PC-9 (cell line): ENCODE data around the gene CPED1.

Source experiments
- CTCF ChIP-seq: fragments of 200-600 bp; sonication (generic); conservative IDR thresholded peaks from 2 replicates; pipeline ENCODE4 v1.6.1; 2017; ENCODE audit warnings: mixed run types, antibody characterized with exemption, mild to moderate bottlenecking, moderate library complexity
- EZH2 ChIP-seq: fragments of 200-600 bp; sonication (generic); IDR thresholded peaks from 2 replicates; pipeline ENCODE4 v1.8.0; 2017; ENCODE audit warnings: antibody characterized with exemption, low read depth

GRCh38 chr7:121027761-121028669 is 39.5 kb downstream of the CPED1 start:
- TF ChIP-seq CTCF (no peak), EZH2 (no peak)
